ENCODE results near the gene STYXL1.

DNA sequence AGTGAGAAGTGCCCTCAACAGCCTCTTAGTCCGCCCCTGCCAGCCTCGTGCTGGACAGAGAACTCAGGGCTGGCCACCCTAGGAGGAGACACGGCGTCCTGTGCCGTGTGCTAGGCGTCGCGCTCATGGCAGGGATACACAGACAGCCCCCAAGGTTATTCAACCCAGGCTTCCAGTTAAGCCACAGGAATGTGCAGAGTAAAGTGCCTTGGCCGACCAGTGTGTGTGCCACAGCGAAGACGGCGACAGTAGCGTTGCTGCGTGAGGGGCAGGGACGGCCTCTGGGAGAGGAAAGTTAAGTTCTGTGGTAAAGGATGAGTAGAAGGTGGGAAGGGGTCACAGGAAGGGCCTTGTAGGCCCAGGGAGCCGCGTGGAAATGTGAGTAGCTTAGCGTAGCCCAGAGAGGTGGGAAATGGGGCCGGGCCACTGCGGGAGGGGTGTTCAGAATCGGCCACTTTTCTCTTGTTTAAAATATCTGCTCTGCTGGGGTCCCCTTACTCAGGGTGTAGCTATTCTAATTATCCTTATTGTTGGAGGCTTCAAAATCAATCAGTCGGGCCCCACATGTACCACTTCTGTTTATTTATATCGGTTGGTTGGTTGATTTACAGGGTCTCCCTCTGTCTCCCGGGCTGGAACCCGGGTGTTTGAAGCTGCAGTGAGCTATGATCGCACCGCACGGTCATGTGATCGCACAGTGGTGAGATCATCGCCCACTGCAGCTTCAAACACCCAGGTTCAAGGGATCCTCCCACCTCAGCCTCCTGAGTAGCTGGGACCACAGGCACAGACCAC lies 77.9 kb downstream of the STYXL1 start:
- TF ChIP-seq POLR2A (IDR thresholded peaks at IDR 0.05) (no peak), POLR2AphosphoS5 (IDR thresholded peaks at IDR 0.05) (no peak)
- TF ChIP-seq, protein P1, sequence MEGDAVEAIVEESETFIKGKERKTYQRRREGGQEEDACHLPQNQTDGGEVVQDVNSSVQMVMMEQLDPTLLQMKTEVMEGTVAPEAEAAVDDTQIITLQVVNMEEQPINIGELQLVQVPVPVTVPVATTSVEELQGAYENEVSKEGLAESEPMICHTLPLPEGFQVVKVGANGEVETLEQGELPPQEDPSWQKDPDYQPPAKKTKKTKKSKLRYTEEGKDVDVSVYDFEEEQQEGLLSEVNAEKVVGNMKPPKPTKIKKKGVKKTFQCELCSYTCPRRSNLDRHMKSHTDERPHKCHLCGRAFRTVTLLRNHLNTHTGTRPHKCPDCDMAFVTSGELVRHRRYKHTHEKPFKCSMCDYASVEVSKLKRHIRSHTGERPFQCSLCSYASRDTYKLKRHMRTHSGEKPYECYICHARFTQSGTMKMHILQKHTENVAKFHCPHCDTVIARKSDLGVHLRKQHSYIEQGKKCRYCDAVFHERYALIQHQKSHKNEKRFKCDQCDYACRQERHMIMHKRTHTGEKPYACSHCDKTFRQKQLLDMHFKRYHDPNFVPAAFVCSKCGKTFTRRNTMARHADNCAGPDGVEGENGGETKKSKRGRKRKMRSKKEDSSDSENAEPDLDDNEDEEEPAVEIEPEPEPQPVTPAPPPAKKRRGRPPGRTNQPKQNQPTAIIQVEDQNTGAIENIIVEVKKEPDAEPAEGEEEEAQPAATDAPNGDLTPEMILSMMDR (IDR thresholded peaks at IDR 0.05): no peak

All from breast epithelium (tissue), 3 donors.